Endothelial cell (in vitro differentiated cells): ENCODE results near the gene CTSC. TPM values are rescaled to one million over a fixed set of nuclear protein-coding genes. Genes with fewer than 3 reads are reported as not detected.
"Not testable (repeated sequence)": the region's sequence is repeated elsewhere in the genome, so short reads cannot be mapped to it uniquely, and the experiment has no call there.

Source experiments
- DNase-seq: peaks from one replicate; pipeline ENCODE4 v3.0.0; 2021; ENCODE audit warnings: low spot score
- H3K27ac Mint-ChIP-seq: one replicate; pipeline ENCODE4 v1.8.0; 2021; ENCODE audit warnings: mixed read lengths, inconsistent platforms; ENCODE audit not compliant: unreplicated experiment
- H3K27me3 Mint-ChIP-seq: one replicate; pipeline ENCODE4 v1.8.0; 2021; ENCODE audit warnings: mild to moderate bottlenecking, moderate library complexity, mixed read lengths, inconsistent platforms; ENCODE audit not compliant: unreplicated experiment
- H3K36me3 Mint-ChIP-seq: one replicate; pipeline ENCODE4 v1.8.0; 2021; ENCODE audit warnings: mild to moderate bottlenecking, low read depth, mixed read lengths, inconsistent platforms; ENCODE audit not compliant: unreplicated experiment
- H3K4me1 Mint-ChIP-seq: one replicate; pipeline ENCODE4 v1.8.0; 2021; ENCODE audit warnings: mild to moderate bottlenecking, mixed read lengths, inconsistent platforms; ENCODE audit not compliant: unreplicated experiment
- H3K4me3 Mint-ChIP-seq: one replicate; pipeline ENCODE4 v1.8.0; 2021; ENCODE audit warnings: mild to moderate bottlenecking, mixed read lengths, inconsistent platforms; ENCODE audit not compliant: unreplicated experiment
- H3K9me3 Mint-ChIP-seq: one replicate; pipeline ENCODE4 v1.8.0; 2021; ENCODE audit warnings: mixed read lengths, inconsistent platforms; ENCODE audit not compliant: unreplicated experiment
- CTCF ChIP-seq: fragments of 200-600 bp; sonication (generic); IDR thresholded peaks from one replicate; pipeline ENCODE4 v1.5.0; 2021; ENCODE audit warnings: antibody characterized with exemption; ENCODE audit not compliant: unreplicated experiment
- total RNA-seq: library from RNA; stranded (reverse); fragmentation: NEBNext Ultra II Directional; extraction: Animal tissue kit (Norgen Biotek cat#: 25700); gene quantifications from one replicate; pipeline ENCODE4 v1.2.1, GENCODE V29; 2021; ENCODE audit not compliant: unreplicated experiment

Gene CTSC
- total RNA-seq, 1 donor from 2014 or later: 162 TPM

GRCh38 chr11:88327462-88328143 is 9.9 kb downstream of the CTSC start:
- Mint-ChIP-seq H3K4me3 (no peak overlapping the region), H3K36me3 (peaks cover 33% of the 10 kb centered on the region), H3K27me3 (no peaks in the 10 kb centered on the region), H3K27ac (no peak overlapping the region), H3K4me1 (peaks cover 25% of the 10 kb centered on the region), H3K9me3 (no peaks in the 10 kb centered on the region)
- TF ChIP-seq CTCF: no peak
- DNase-seq: no peak

- H3K4me1 Mint-ChIP-seq: peaks cover 25% of the 10 kb centered on the region
Observed at GRCh38 chr11:88327061-88327460, 10.5 kb downstream of the CTSC start.

GRCh38 chr11:88326099-88326498 is 11.4 kb downstream of the CTSC start:
- H3K9me3 Mint-ChIP-seq: no peaks in the 10 kb centered on the region
- no peaks in the 10 kb centered on the region for H3K27me3 Mint-ChIP-seq
- peaks cover 25% of the 10 kb centered on the region for H3K4me1 Mint-ChIP-seq
- peak overlapping the region; percentile 21 for H3K27ac Mint-ChIP-seq
- H3K36me3 Mint-ChIP-seq: peaks cover 43% of the 10 kb centered on the region
- no peak for TF ChIP-seq CTCF
- DNase-seq: no peak
- no peak overlapping the region for H3K4me3 Mint-ChIP-seq

More at GRCh38 chr11:88327061-88327460, 10.5 kb downstream of the CTSC start:
- H3K27me3 Mint-ChIP-seq: no peaks in the 10 kb centered on the region
- no peak for DNase-seq
- no peak for TF ChIP-seq CTCF
- H3K9me3 Mint-ChIP-seq: no peaks in the 10 kb centered on the region
- H3K27ac Mint-ChIP-seq: no peak overlapping the region
- no peak overlapping the region for H3K4me3 Mint-ChIP-seq
- peaks cover 39% of the 10 kb centered on the region for H3K36me3 Mint-ChIP-seq

- H3K27ac Mint-ChIP-seq: no peak overlapping the region
Observed at GRCh38 chr11:88324562-88325345, 12.8 kb downstream of the CTSC start.

GRCh38 chr11:88322881-88323280 is 14.7 kb downstream of the CTSC start:
- not testable (repeated sequence) for H3K27me3 Mint-ChIP-seq, H3K4me3 Mint-ChIP-seq, DNase-seq, H3K27ac Mint-ChIP-seq, H3K9me3 Mint-ChIP-seq
- H3K36me3 Mint-ChIP-seq: peaks cover 33% of the 10 kb centered on the region
- peaks cover 30% of the 10 kb centered on the region for H3K4me1 Mint-ChIP-seq

More at GRCh38 chr11:88324562-88325345, 12.8 kb downstream of the CTSC start:
- DNase-seq: no peak
- H3K27me3 Mint-ChIP-seq: no peaks in the 10 kb centered on the region
- H3K4me1 Mint-ChIP-seq: peaks cover 30% of the 10 kb centered on the region
- no peak for TF ChIP-seq CTCF
- H3K4me3 Mint-ChIP-seq: no peak overlapping the region
- peaks cover 37% of the 10 kb centered on the region for H3K36me3 Mint-ChIP-seq
- no peaks in the 10 kb centered on the region for H3K9me3 Mint-ChIP-seq

GRCh38 chr11:88321412-88321811 is 16.1 kb downstream of the CTSC start:
- not testable (repeated sequence) for H3K4me3 Mint-ChIP-seq, H3K27me3 Mint-ChIP-seq, H3K9me3 Mint-ChIP-seq, H3K27ac Mint-ChIP-seq, DNase-seq
- Mint-ChIP-seq H3K36me3 (peaks cover 33% of the 10 kb centered on the region), H3K4me1 (peaks cover 30% of the 10 kb centered on the region)
